DMS114 treated with DMSO at 0.1 percent for 48 hours (cell line): ENCODE results near the gene CSNK1A1.

Experiments
- DNase-seq: peaks from one replicate; lab custom pipeline; 2025; ENCODE audit not compliant: unreplicated experiment; lab: John Stamatoyannopoulos, UW

Gene CSNK1A1

GRCh38 chr5:149575131-149575530 is 23.9 kb upstream of the CSNK1A1 start:
- no peak for DNase-seq

GRCh38 chr5:149572576-149573231 is 21.5 kb upstream of the CSNK1A1 start:
- DNase-seq: no peak

- no peak for DNase-seq
These were observed 20.9 kb upstream of the CSNK1A1 start for GRCh38 chr5:149572170-149572569.

GRCh38 chr5:149567226-149567625 is 16.0 kb upstream of the CSNK1A1 start:
- DNase-seq: no peak

- DNase-seq: peak; percentile 54
These were observed 13.4 kb upstream of the CSNK1A1 start for GRCh38 chr5:149564542-149565140.

- no peak for DNase-seq
These were observed 12.2 kb upstream of the CSNK1A1 start for GRCh38 chr5:149563466-149563865.

- no peak for DNase-seq
These were observed 10.6 kb upstream of the CSNK1A1 start for GRCh38 chr5:149561848-149562247.

- DNase-seq: no peak
These were observed 8.5 kb upstream of the CSNK1A1 start for GRCh38 chr5:149559706-149560105.

GRCh38 chr5:149552553-149553160 is 1.4 kb upstream of the CSNK1A1 start:
- DNase-seq: no peak

- DNase-seq: no peak
These were observed 827 bp upstream of the CSNK1A1 start for GRCh38 chr5:149552038-149552494.

GRCh38 chr5:149550594-149551226 is 529 bp downstream of the CSNK1A1 start:
- DNase-seq: no peak

- DNase-seq: no peak
These were observed 1.0 kb downstream of the CSNK1A1 start for GRCh38 chr5:149550268-149550583.

- peak; percentile 67 for DNase-seq
These were observed 1.6 kb downstream of the CSNK1A1 start for GRCh38 chr5:149549461-149550267.

- no peak for DNase-seq
These were observed 4.3 kb downstream of the CSNK1A1 start for GRCh38 chr5:149546974-149547373.

GRCh38 chr5:149545327-149545726 is 5.9 kb downstream of the CSNK1A1 start:
- no peak for DNase-seq

- no peak for DNase-seq
These were observed 7.2 kb downstream of the CSNK1A1 start for GRCh38 chr5:149544028-149544420.

GRCh38 chr5:149543361-149544027 is 7.7 kb downstream of the CSNK1A1 start:
- DNase-seq: no peak

GRCh38 chr5:149541893-149542292 is 9.3 kb downstream of the CSNK1A1 start:
- no peak for DNase-seq

GRCh38 chr5:149540089-149540488 is 11.2 kb downstream of the CSNK1A1 start:
- no peak for DNase-seq

- DNase-seq: no peak
These were observed 13.8 kb downstream of the CSNK1A1 start for GRCh38 chr5:149537374-149537975.
